Nephron progenitor cell (in vitro differentiated cells): ENCODE measurements around the gene ITGB6.

Source experiments
- DNase-seq: peaks from one replicate; pipeline ENCODE4 v3.0.0; 2021
- H3K27ac Mint-ChIP-seq: 2 replicates; pipeline ENCODE4 v1.8.0; 2021; ENCODE audit warnings: mild to moderate bottlenecking, moderate library complexity, mixed read lengths
- H3K27me3 Mint-ChIP-seq: 2 replicates; pipeline ENCODE4 v1.8.0; 2021; ENCODE audit warnings: mild to moderate bottlenecking, low read depth, mixed read lengths; ENCODE audit not compliant: poor library complexity
- H3K36me3 Mint-ChIP-seq: 2 replicates; pipeline ENCODE4 v1.8.0; 2021; ENCODE audit warnings: low read depth, mixed read lengths
- H3K4me1 Mint-ChIP-seq: 2 replicates; pipeline ENCODE4 v1.8.0; 2021; ENCODE audit warnings: mixed read lengths
- H3K4me3 Mint-ChIP-seq: 2 replicates; pipeline ENCODE4 v1.8.0; 2021; ENCODE audit warnings: mild to moderate bottlenecking, moderate library complexity, mixed read lengths
- H3K9me3 Mint-ChIP-seq: 2 replicates; pipeline ENCODE4 v1.8.0; 2021; ENCODE audit warnings: mild to moderate bottlenecking, moderate library complexity, mixed read lengths
- CTCF ChIP-seq: fragments of 200-600 bp; sonication (generic); IDR thresholded peaks from 2 replicates; pipeline ENCODE4 v1.5.0; 2021; ENCODE audit warnings: antibody characterized with exemption

The ITGB6 gene

GRCh38 chr2:160203422-160203821 is 3.4 kb upstream of the ITGB6 start:
- DNase-seq: no peak
- H3K4me3 Mint-ChIP-seq: no peak overlapping the region
- peaks cover 21% of the 10 kb centered on the region for H3K9me3 Mint-ChIP-seq
- H3K4me1 Mint-ChIP-seq: peaks cover 29% of the 10 kb centered on the region
- H3K27ac Mint-ChIP-seq: peak overlapping the region; percentile 34
- peaks cover 4% of the 10 kb centered on the region for H3K36me3 Mint-ChIP-seq
- peaks cover 8% of the 10 kb centered on the region for H3K27me3 Mint-ChIP-seq
- TF ChIP-seq CTCF: no peak

- Mint-ChIP-seq H3K27ac (no peak overlapping the region), H3K27me3 (peaks cover 4% of the 10 kb centered on the region), H3K4me3 (no peak overlapping the region), H3K4me1 (peaks cover 26% of the 10 kb centered on the region), H3K36me3 (peaks cover 4% of the 10 kb centered on the region), H3K9me3 (peaks cover 21% of the 10 kb centered on the region)
- TF ChIP-seq CTCF: no peak
- DNase-seq: no peak
Measured at GRCh38 chr2:160203007-160203406, 2.9 kb upstream of the ITGB6 start.

- Mint-ChIP-seq H3K36me3 (peaks cover 4% of the 10 kb centered on the region), H3K27ac (no peak overlapping the region), H3K4me3 (no peak overlapping the region), H3K4me1 (peaks cover 20% of the 10 kb centered on the region), H3K9me3 (peaks cover 21% of the 10 kb centered on the region), H3K27me3 (peaks cover 3% of the 10 kb centered on the region)
- DNase-seq: no peak
- TF ChIP-seq CTCF: no peak
Measured at GRCh38 chr2:160201849-160202539, 1.9 kb upstream of the ITGB6 start.

GRCh38 chr2:160200921-160201320 is 849 bp upstream of the ITGB6 start:
- H3K4me1 Mint-ChIP-seq: peaks cover 20% of the 10 kb centered on the region
- H3K36me3 Mint-ChIP-seq: peaks cover 4% of the 10 kb centered on the region
- no peak overlapping the region for H3K27ac Mint-ChIP-seq
- no peak overlapping the region for H3K4me3 Mint-ChIP-seq
- peaks cover 16% of the 10 kb centered on the region for H3K9me3 Mint-ChIP-seq
- peaks cover 3% of the 10 kb centered on the region for H3K27me3 Mint-ChIP-seq
- no peak for DNase-seq
- no peak for TF ChIP-seq CTCF

- no peak overlapping the region for H3K27ac Mint-ChIP-seq
- no peak for DNase-seq
- TF ChIP-seq CTCF: no peak
- H3K4me3 Mint-ChIP-seq: no peak overlapping the region
- peaks cover 11% of the 10 kb centered on the region for H3K4me1 Mint-ChIP-seq
- peaks cover 4% of the 10 kb centered on the region for H3K36me3 Mint-ChIP-seq
- peaks cover 16% of the 10 kb centered on the region for H3K9me3 Mint-ChIP-seq
- peaks cover 3% of the 10 kb centered on the region for H3K27me3 Mint-ChIP-seq
Measured at GRCh38 chr2:160199053-160199452, 1.0 kb downstream of the ITGB6 start.

GRCh38 chr2:160197587-160197986 is 2.5 kb downstream of the ITGB6 start:
- H3K27me3 Mint-ChIP-seq: peaks cover 3% of the 10 kb centered on the region
- DNase-seq: no peak

More at GRCh38 chr2:160197587-160197986, 2.5 kb downstream of the ITGB6 start:
- H3K4me3 Mint-ChIP-seq: no peak overlapping the region
- no peak for TF ChIP-seq CTCF
- H3K9me3 Mint-ChIP-seq: peaks cover 10% of the 10 kb centered on the region
- H3K36me3 Mint-ChIP-seq: no peaks in the 10 kb centered on the region
- H3K4me1 Mint-ChIP-seq: peaks cover 4% of the 10 kb centered on the region
- H3K27ac Mint-ChIP-seq: no peak overlapping the region
